ENCODE results near the gene TP53.

Gene TP53

DNA sequence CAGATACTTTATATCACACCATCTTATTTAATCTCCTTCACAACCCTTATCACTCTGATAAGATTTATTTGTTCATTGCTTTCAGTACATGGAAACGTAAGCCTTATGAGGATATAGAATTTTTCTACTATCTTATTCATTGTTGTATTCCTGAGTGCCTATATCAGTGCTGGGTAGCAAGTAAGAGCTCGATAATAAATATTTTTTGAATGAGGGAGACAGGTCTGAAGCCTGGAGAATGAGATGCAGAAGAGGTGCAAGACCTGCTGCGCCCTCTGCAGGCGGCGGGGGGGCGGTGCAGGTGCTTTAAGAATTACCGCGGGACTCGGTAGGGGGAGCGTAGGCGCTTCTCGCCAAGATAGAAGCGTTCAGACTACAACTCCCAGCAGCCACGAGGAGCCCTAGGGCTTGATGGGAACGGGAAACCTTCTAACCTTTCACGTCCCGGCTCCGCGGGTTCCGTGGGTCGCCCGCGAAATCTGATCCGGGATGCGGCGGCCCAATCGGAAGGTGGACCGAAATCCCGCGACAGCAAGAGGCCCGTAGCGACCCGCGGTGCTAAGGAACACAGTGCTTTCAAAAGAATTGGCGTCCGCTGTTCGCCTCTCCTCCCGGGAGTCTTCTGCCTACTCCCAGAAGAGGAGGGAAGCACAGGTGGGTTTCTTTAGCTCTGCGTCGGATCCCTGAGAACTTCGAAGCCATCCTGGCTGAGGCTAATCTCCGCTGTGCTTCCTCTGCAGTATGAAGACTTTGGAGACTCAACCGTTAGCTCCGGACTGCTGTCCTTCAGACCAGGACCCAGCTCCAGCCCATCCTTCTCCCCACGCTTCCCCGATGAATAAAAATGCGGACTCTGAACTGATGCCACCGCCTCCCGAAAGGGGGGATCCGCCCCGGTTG lies 868 bp upstream of the TP53 start, which contains the start of gene WRAP53:
TSS of gene WRAP53 (plus strand) at position 570 of the 900 bp plus-strand sequence. CDS start at position 742, 172 bp downstream.
- Histone ChIP-seq H3K4me3 (ENCODE audit: low read depth in 1 of 2, low read length in 2 of 2) (peak within 1 kb of the TSS; percentile 94 to 99), H3K36me3 (ENCODE audit: control insufficient read depth in 1 of 2, insufficient read depth in 2 of 2, low read length in 2 of 2) (peaks cover 0 to 4% of the 10 kb centered on the region in 2 donors), H3K27ac (ENCODE audit: low read length) (peak within 1 kb of the TSS; percentile 99), H3K27me3 (ENCODE audit: low read depth, low read length) (no peaks in the 10 kb centered on the region), H3K9me3 (ENCODE audit: control insufficient read depth in 1 of 2, low read length in 2 of 2) (no peaks in the 10 kb centered on the region), H3K4me1 (ENCODE audit: control insufficient read depth in 1 of 2, insufficient read depth in 2 of 2, low read length in 2 of 2) (peaks cover 21 to 23% of the 10 kb centered on the region in 2 donors)

DNA sequence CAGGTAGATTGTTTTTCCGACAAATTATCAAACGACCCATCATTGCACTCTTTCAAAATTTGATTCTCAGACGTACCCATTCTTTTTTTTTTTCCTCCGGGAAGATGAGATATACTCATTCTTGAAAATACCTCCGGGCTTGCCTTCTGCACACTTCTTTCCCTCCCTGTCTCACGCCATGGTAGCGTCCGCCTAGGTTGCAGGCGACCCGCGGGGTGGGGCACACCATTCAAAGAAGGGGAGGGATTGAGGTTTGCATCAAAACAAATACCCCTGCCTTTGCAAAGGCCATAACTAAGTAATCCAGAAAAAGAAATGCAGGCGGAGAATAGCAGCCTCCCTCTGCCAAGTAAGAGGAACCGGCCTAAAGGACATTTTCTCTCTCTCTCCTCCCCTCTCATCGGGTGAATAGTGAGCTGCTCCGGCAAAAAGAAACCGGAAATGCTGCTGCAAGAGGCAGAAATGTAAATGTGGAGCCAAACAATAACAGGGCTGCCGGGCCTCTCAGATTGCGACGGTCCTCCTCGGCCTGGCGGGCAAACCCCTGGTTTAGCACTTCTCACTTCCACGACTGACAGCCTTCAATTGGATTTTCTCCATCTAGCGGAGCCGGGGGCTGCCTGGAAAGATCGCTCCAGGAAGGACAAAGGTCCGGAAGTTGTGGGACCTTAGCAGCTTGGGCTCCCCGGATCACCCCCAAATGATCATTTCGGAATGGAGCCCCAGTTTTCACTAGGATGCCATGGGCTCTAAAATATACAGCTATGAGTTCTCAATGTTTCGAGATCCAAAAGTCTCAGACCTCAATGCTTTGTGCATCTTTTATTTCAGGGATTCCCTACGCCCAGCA lies 843 bp downstream of the TP53 start:
- no peaks in the 10 kb centered on the region for H3K27me3 ChIP-seq (ENCODE audit: low read depth, low read length)
- H3K4me3 ChIP-seq (ENCODE audit: low read depth in 1 of 2, low read length in 2 of 2) = peak overlapping the region; percentile 94 to 99
- H3K4me1 ChIP-seq (ENCODE audit: control insufficient read depth in 1 of 2, insufficient read depth in 2 of 2, low read length in 2 of 2) = peaks cover 21 to 23% of the 10 kb centered on the region in 2 donors
- H3K9me3 ChIP-seq (ENCODE audit: control insufficient read depth in 1 of 2, low read length in 2 of 2) = no peaks in the 10 kb centered on the region
- peak overlapping the region; percentile 99 for H3K27ac ChIP-seq (ENCODE audit: low read length)
- H3K36me3 ChIP-seq (ENCODE audit: control insufficient read depth in 1 of 2, insufficient read depth in 2 of 2, low read length in 2 of 2) = peaks cover 0 to 4% of the 10 kb centered on the region in 2 donors

DNA sequence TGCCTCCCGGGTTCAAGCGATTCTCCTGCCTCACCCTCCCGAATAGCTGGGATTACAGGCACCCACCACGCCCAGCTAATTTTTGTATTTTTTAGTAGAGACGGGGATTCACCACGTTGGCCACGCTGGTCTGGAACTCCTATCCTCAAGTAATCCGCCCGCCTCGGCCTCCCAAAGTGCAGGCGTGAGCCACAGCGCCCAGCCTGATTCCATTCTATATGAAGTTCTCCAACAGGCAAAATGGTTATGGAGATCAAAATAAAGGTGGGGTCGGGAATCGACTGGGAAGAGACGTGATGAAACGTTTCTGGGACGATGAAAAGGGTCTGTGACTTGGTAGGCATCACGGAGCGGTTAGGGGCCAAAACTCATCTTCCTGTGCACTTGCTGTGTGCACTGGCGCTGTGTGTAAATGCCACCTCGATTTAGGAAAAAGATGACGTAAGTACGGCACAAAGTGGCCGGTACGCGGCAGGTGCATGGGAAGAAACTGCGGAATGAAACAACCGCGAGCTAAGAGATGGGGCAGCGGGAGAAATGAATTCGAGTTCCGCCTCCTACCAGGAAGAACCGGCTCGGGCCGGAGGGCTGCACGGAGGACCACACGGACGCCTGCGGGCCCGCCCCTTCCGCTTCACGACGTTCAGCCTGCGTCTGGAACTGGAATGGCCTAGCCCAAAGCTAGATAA lies 1.6 kb downstream of the TP53 start:
- Histone ChIP-seq H3K9me3 (ENCODE audit: control insufficient read depth in 1 of 2, low read length in 2 of 2) (no peaks in the 10 kb centered on the region), H3K27ac (ENCODE audit: low read length) (peak overlapping the region; percentile 99), H3K4me3 (ENCODE audit: low read depth in 1 of 2, low read length in 2 of 2) (peak overlapping the region; percentile 94 to 99), H3K4me1 (ENCODE audit: control insufficient read depth in 1 of 2, insufficient read depth in 2 of 2, low read length in 2 of 2) (peaks cover 21 to 23% of the 10 kb centered on the region in 2 donors), H3K27me3 (ENCODE audit: low read depth, low read length) (no peaks in the 10 kb centered on the region), H3K36me3 (ENCODE audit: control insufficient read depth in 1 of 2, insufficient read depth in 2 of 2, low read length in 2 of 2) (peaks cover 0 to 4% of the 10 kb centered on the region in 2 donors)

DNA sequence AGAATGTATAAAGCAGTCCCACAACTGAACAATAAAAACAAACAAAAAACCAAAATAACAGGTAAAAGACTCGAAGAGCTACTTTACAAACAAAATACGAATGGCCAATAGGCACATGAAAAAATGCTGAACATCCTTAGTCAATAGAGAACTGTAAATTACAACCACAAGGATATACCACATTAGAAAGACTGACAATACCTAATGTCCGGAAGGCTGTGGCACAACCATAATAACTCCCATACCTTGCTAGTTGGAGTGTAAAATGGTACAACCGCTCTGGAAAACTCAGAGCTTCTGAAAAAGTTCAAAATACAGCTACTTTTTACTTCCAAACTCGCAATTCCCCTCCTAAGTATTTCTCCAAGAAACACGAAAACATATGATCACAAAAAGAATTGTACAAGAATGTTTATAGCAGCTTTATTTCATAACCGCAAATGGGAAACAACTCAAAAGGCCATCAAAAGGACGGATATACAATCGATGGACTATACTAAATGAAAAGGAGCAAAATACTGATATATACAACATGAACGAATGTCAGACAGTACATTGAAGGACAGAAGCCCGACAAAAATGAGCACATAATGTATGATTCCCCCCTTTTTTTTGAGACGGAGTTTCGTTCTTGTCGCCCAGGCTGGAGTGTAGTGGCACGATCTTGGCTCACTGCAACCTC lies 2.3 kb downstream of the TP53 start:
- Histone ChIP-seq H3K9me3 (ENCODE audit: control insufficient read depth in 1 of 2, low read length in 2 of 2) (no peaks in the 10 kb centered on the region), H3K27me3 (ENCODE audit: low read depth, low read length) (no peaks in the 10 kb centered on the region), H3K4me3 (ENCODE audit: low read depth in 1 of 2, low read length in 2 of 2) (peak overlapping the region; percentile 94 to 99), H3K4me1 (ENCODE audit: control insufficient read depth in 1 of 2, insufficient read depth in 2 of 2, low read length in 2 of 2) (peaks cover 21 to 23% of the 10 kb centered on the region in 2 donors), H3K27ac (ENCODE audit: low read length) (peak overlapping the region; percentile 99), H3K36me3 (ENCODE audit: control insufficient read depth in 1 of 2, insufficient read depth in 2 of 2, low read length in 2 of 2) (peaks cover 0 to 4% of the 10 kb centered on the region in 2 donors)

DNA sequence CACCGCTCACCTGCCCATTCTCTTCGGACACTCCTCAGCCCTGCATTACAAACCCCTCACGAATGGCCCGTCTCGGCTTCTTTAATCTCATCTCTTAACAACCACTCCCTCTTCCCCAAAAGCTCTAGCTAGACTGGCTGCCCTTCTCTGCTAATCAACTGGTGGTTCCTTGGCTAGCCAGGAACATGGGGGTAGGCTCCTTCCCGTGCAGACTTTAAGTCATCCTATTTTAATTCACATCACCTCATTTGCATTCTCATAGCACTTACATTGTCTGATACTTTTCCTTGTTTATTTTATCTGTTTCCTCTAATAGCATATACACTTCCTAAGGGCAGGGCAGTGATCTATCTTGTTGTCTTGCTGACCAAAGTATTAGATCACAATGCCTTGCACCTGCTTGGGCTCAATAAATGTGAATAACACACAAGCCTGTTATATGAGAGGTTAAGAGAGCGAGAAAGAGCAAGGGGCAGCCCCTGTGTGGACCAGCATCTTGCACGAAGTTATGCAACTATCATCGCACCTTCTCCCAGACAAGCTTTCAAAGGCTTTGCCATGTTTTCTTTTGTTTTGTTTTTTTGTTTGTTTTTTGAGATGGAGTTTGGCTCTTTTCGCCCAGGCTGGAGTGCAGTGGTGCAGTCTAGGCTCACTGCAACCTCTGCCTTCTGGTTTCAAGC lies 9.8 kb downstream of the TP53 start:
- Histone ChIP-seq H3K4me1 (ENCODE audit: control insufficient read depth in 1 of 2, insufficient read depth in 2 of 2, low read length in 2 of 2) (no peaks in the 10 kb centered on the region), H3K27ac (ENCODE audit: low read length) (no peak overlapping the region), H3K9me3 (ENCODE audit: control insufficient read depth in 1 of 2, low read length in 2 of 2) (peaks cover 6 to 7% of the 10 kb centered on the region in 2 donors), H3K4me3 (ENCODE audit: low read depth in 1 of 2, low read length in 2 of 2) (no peak overlapping the region), H3K27me3 (ENCODE audit: low read depth, low read length) (no peaks in the 10 kb centered on the region), H3K36me3 (ENCODE audit: control insufficient read depth in 1 of 2, insufficient read depth in 2 of 2, low read length in 2 of 2) (peaks cover 20 to 35% of the 10 kb centered on the region in 2 donors)

DNA sequence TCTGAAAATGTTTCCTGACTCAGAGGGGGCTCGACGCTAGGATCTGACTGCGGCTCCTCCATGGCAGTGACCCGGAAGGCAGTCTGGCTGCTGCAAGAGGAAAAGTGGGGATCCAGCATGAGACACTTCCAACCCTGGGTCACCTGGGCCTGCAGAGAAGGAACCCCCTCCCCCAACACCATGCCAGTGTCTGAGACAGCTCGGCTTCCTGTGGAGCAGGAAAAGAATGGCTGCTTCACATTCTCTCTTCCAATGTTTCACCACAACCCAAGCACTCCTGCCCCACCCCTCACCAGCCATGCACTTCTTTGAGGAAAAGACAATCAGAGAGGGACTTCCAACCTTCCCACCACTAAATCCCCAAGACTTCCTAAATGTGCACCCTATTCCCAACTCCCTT lies 10.8 kb downstream of the TP53 start:
- Histone ChIP-seq H3K4me1 (ENCODE audit: control insufficient read depth in 1 of 2, insufficient read depth in 2 of 2, low read length in 2 of 2) (no peaks in the 10 kb centered on the region), H3K27me3 (ENCODE audit: low read depth, low read length) (no peaks in the 10 kb centered on the region), H3K9me3 (ENCODE audit: control insufficient read depth in 1 of 2, low read length in 2 of 2) (peaks cover 6 to 7% of the 10 kb centered on the region in 2 donors), H3K4me3 (ENCODE audit: low read depth in 1 of 2, low read length in 2 of 2) (no peak overlapping the region), H3K27ac (ENCODE audit: low read length) (no peak overlapping the region), H3K36me3 (ENCODE audit: control insufficient read depth in 1 of 2, insufficient read depth in 2 of 2, low read length in 2 of 2) (peaks cover 20 to 41% of the 10 kb centered on the region in 2 donors)

DNA sequence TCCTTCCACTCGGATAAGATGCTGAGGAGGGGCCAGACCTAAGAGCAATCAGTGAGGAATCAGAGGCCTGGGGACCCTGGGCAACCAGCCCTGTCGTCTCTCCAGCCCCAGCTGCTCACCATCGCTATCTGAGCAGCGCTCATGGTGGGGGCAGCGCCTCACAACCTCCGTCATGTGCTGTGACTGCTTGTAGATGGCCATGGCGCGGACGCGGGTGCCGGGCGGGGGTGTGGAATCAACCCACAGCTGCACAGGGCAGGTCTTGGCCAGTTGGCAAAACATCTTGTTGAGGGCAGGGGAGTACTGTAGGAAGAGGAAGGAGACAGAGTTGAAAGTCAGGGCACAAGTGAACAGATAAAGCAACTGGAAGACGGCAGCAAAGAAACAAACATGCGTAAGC lies 12.4 kb downstream of the TP53 start:
- no peak overlapping the region for H3K4me3 ChIP-seq (ENCODE audit: low read depth in 1 of 2, low read length in 2 of 2)
- H3K27ac ChIP-seq (ENCODE audit: low read length) = no peak overlapping the region
- no peaks in the 10 kb centered on the region for H3K27me3 ChIP-seq (ENCODE audit: low read depth, low read length)
- H3K36me3 ChIP-seq (ENCODE audit: control insufficient read depth in 1 of 2, insufficient read depth in 2 of 2, low read length in 2 of 2) = peaks cover 26 to 52% of the 10 kb centered on the region in 2 donors
- peaks cover 6 to 7% of the 10 kb centered on the region in 2 donors for H3K9me3 ChIP-seq (ENCODE audit: control insufficient read depth in 1 of 2, low read length in 2 of 2)
- H3K4me1 ChIP-seq (ENCODE audit: control insufficient read depth in 1 of 2, insufficient read depth in 2 of 2, low read length in 2 of 2) = no peaks in the 10 kb centered on the region

DNA sequence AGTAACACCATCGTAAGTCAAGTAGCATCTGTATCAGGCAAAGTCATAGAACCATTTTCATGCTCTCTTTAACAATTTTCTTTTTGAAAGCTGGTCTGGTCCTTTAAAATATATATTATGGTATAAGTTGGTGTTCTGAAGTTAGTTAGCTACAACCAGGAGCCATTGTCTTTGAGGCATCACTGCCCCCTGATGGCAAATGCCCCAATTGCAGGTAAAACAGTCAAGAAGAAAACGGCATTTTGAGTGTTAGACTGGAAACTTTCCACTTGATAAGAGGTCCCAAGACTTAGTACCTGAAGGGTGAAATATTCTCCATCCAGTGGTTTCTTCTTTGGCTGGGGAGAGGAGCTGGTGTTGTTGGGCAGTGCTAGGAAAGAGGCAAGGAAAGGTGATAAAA lies 14.1 kb downstream of the TP53 start:
- H3K27me3 ChIP-seq (ENCODE audit: low read depth, low read length) = no peaks in the 10 kb centered on the region
- H3K36me3 ChIP-seq (ENCODE audit: control insufficient read depth in 1 of 2, insufficient read depth in 2 of 2, low read length in 2 of 2) = peaks cover 37 to 69% of the 10 kb centered on the region in 2 donors
- H3K4me1 ChIP-seq (ENCODE audit: control insufficient read depth in 1 of 2, insufficient read depth in 2 of 2, low read length in 2 of 2) = no peaks in the 10 kb centered on the region
- no peak overlapping the region for H3K4me3 ChIP-seq (ENCODE audit: low read depth in 1 of 2, low read length in 2 of 2)
- H3K27ac ChIP-seq (ENCODE audit: low read length) = no peak overlapping the region
- H3K9me3 ChIP-seq (ENCODE audit: control insufficient read depth in 1 of 2, low read length in 2 of 2) = peaks cover 6 to 7% of the 10 kb centered on the region in 2 donors

DNA sequence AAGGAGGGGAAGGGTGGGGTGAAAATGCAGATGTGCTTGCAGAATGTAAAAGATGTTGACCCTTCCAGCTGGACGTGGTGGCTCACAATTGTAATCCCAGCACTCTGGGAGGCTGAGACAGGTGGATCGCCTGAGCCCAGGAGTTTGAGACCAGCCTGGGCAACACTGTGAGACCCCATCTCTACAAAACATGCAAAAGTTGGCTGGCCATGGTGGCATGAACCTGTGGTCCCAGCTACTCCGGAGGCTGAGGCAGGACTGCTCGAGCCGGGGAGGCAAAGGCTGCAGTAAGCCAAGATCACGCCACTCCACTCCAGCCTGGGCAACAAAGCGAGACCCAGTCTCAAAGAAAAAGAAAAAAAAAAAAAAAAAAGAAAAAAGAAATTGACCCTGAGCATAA lies 18.8 kb downstream of the TP53 start:
- Histone ChIP-seq H3K4me1 (ENCODE audit: control insufficient read depth in 1 of 2, insufficient read depth in 2 of 2, low read length in 2 of 2) (no peaks in the 10 kb centered on the region), H3K27ac (ENCODE audit: low read length) (no peak overlapping the region), H3K36me3 (ENCODE audit: control insufficient read depth in 1 of 2, insufficient read depth in 2 of 2, low read length in 2 of 2) (peaks cover 23 to 49% of the 10 kb centered on the region in 2 donors), H3K9me3 (ENCODE audit: control insufficient read depth in 1 of 2, low read length in 2 of 2) (peaks cover 2 to 3% of the 10 kb centered on the region in 2 donors), H3K27me3 (ENCODE audit: low read depth, low read length) (no peaks in the 10 kb centered on the region), H3K4me3 (ENCODE audit: low read depth in 1 of 2, low read length in 2 of 2) (no peak overlapping the region)

Measured in muscle layer of duodenum (tissue), 2 donors.